Hematopoietic multipotent progenitor cell (in vitro differentiated cells): Measurements from ENCODE around the gene CALML5. TPM values are rescaled to one million over a fixed set of nuclear protein-coding genes. Genes with fewer than 3 reads are reported as not detected.

Source experiments
- DNase-seq, 3 donors: peaks; one replicate each; pipeline ENCODE4 v3.0.0-alpha.2; 2011 to 2015; ENCODE audit warnings: low read depth in 2 of 3, low spot score in 2 of 3
- total RNA-seq: library from RNA; depleted of rRNA; stranded (reverse); fragments of >200 nt; gene quantifications from one replicate; pipeline ENCODE4 v1.2.3, GENCODE V29; 2012

CALML5 gene
- total RNA-seq, 1 donor, result not detected

- DNase-seq, result no peak
Measured at GRCh38 chr10:5519054-5519453, 19.7 kb upstream of the CALML5 start.

DNA sequence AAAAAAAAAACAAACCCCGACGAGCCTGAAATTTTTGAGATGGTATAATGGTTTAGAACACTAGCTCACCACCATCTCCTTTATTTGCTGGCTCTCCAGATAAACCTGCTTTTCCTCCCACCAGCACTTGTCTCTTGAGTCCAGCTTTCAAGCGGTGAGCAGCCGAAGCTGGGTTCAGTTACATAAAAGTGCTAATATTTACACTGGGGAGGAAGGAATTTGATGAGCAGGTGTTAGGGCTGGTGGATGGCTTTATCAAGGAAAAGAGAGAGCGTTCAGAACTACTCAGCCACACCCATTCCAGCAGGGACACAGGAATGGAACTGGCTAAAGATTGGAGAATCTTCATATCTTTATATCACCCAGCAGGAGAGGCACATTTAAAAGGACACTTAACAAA is 18.8 kb upstream of the CALML5 start:
- DNase-seq, result no peak

GRCh38 chr10:5517546-5517945 is 18.2 kb upstream of the CALML5 start:
- DNase-seq, result no peak

- DNase-seq, result no peak
Measured at GRCh38 chr10:5515948-5516761, 16.8 kb upstream of the CALML5 start.

- DNase-seq, result no peak
Measured at GRCh38 chr10:5514226-5514850, 15.0 kb upstream of the CALML5 start.

GRCh38 chr10:5512881-5513612 is 13.7 kb upstream of the CALML5 start:
- DNase-seq, result no peak

DNA sequence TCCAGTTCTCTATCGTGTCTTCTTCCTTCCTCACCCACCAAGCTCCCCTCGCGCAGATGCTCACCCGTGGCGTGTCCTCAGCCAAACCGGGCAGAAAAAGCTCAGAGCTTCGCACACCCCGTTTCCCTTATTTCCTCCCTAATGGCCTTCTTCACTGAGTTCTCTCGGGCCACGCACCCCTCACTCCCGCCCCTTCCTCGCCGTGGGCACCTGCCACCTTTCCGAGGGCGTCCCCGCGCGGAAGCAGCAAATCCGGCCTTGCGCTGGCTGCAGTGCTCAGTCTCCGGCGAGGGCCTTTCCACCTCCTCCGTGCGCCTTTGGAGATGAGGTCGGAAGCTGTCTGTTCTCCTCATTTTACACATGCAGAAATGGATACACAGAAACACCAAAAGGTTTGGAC is 13.0 kb upstream of the CALML5 start:
- no peak for DNase-seq

GRCh38 chr10:5511885-5512280 is 12.5 kb upstream of the CALML5 start:
- DNase-seq, result no peak

DNA sequence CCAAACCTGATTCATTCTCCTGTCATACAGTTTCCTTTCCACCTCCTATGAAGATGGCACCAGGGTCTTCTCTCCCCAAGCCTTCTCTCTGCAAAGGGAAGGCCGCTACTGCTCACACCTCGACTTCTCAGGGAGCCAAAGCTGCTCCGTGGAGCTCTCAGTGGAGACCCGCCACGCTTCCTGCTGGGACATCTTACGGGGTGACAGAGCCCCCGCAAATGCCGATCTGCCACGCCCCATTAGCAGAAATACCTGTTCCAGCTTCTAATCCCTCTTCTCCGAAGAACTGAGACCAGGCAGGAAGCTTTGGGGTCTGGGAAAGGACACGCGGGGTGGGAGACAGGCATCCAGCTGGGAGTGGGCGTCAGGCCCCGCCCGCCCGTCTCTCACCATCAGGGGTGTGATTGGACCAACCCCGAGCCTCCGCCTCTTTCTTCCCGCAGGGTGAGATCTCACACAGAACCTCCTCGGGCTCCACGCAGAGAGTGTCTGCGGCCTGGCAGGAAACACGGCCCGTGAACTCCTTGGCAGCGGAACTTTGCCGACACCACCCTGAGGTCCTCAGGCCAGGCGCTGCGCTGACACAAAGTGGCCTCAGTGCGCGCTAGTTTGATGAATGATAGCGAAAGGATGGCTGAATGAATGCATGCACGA is 12.0 kb upstream of the CALML5 start:
- no peak for DNase-seq

- DNase-seq, result no peak
Measured at GRCh38 chr10:5510281-5511072, 11.1 kb upstream of the CALML5 start.

GRCh38 chr10:5509691-5510090 is 10.3 kb upstream of the CALML5 start:
- no peak for DNase-seq

DNA sequence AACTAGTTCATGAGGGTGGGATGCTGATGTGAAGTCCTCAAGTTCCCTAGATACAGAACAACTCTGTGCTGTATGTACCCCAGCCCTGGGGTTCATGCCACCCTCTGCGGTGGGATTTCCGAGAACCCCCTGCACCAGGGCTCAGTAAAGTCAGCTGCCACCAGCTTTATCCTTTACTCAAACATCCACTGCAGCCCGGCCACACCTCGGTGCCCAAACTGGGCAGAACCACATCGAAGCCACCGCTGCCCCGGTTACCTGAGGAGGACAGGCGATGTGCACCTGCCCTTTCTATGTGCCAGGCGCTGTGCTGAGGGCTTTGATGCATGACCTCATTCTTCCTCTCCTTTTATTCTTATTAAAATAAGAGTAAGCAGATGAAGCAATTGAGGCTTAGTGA is 9.9 kb upstream of the CALML5 start:
- no peak for DNase-seq

- DNase-seq, result no peak
Measured at GRCh38 chr10:5508786-5509185, 9.4 kb upstream of the CALML5 start.

DNA sequence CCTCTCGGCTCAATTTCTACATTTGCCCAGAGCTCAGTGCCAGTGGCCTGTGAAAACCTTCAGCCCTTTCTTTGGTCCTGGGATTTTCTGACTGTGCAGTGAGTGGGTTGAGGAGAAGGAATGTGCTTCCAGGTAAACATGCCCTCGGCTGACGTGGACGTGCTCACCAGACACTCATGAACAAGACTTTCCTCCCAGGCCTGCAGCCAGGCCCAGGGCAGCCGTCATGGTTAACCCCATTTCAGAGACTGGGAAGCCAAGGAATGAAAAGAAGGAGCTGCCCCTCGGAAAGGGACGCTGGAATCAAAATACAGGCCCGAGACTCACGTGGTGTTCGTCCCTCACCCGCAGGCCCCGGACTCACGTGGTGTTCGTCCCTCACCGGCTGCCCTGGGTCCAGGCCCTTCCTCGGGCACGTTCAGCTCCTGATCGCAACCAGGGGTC is 8.8 kb upstream of the CALML5 start:
- no peak for DNase-seq

DNA sequence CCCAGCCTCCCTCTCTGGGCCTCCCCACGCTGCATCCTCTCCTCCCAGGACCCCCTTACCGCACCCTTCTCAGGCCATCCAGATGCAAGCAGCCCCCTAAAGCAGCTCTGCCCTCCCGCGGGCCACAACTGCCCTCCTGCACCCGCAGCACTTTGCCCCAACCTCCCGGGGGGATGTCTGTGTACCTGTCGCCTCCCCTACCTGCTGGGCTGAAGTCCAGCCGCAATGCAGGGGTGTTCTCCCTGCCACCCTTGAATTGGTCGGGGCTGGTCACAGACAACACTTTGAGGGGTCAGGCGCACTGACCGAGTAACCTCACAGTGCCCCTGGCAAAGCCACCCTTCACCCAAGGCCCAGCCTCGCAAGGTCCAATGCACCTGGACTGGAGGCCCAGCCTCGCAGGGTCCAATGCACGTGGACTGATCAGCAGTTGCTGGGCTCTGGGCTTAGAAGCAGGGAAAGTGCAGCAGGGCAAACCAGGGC is 8.3 kb upstream of the CALML5 start:
- DNase-seq, result no peak

DNA sequence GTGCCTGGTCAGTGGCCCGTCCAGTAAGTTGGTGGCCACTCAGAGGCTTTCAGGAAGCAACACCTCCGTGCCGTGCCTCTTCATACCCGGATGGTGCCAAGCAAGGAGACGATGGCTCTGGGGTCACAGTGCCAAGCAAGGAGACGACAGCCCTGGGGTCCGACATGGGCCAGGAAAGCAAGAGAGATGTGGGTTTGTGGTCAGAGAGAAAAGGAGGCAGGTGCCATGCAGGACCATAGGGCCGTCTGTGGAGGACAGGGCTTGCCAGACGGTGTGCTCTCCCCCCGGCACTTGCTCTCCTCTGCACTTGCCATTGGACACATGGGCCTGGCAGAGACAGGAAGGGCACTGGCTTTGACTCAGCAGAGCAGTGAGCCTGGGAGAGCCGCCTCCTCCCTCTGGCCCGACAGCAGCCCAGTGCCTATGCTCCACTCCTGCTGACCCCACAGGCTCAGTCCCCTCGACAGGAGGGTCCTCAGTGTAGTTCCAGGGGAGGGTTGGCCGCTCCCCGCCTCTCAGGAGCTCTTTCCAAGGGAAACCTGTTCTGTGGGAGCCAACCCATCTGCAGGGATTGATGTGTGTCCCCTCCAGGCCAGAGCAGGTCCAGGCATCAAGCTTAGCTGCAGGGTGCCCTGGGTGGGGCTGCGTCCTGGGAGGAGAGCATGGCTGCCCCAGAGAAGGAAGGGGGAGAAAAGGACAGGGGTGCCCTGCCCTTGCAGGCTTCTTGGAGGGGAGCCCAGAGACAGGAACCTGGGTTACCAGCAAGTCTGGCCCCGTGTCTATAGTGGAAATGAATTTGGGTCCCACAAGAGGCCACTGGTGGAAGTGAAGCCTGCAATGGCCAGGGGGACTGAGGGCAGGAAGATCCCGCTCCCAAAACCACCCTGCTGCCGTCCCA is 7.6 kb upstream of the CALML5 start:
- no peak for DNase-seq

GRCh38 chr10:5506246-5506645 is 6.9 kb upstream of the CALML5 start:
- DNase-seq, result no peak

GRCh38 chr10:5504146-5505072 is 5.0 kb upstream of the CALML5 start:
- peak in 1 of 3 donors; percentile 18 for DNase-seq
